NAMALWA (cell line): ENCODE measurements around the gene ATXN1.

Source experiments
- DNase-seq: peaks from one replicate; pipeline ENCODE4 v3.0.0-alpha.2; 2015; ENCODE audit warnings: low spot score

Gene ATXN1

GRCh38 chr6:16783509-16783908 is 22.2 kb upstream of the ATXN1 start:
- no peak for DNase-seq

DNA sequence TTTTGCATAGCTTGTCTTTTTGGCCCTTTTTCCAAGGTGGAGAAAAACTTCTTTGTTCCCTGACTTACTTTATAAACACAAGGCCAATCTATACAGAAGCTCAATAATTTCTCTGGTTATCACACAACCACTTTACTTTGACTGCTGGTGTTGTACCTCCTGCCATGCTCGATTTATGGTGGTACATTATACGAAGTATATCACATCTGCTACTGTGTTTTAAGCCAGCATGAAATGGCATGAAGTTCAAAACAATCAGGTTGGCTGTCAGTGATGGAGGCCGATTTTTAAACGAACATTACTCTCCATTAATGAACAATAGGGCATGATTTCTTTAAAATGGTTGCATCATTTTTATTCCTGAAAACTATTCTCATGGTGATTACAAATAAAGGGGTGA is 21.0 kb upstream of the ATXN1 start:
- no peak for DNase-seq

- DNase-seq = no peak
These were observed 20.3 kb upstream of the ATXN1 start for GRCh38 chr6:16781348-16782169.

DNA sequence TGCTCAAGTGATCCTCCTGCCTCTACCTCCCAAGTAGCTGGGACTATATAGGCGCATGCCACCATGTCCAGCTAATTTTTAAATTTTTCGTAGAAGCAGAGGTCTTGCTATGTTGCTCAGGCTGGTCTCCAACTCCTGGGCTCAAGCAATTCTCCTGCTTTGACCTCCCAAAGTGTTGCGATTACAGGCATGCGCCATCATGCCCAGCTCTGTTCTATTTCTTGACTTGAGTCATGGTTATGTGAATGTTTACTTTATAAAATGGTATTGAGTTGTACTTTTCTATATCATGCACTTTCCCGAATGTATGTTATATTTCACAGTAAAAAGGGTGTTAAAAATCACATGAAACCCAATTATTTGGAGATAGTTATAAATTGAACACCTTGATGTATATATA is 17.3 kb upstream of the ATXN1 start:
- no peak for DNase-seq

- no peak for DNase-seq
These were observed 16.5 kb upstream of the ATXN1 start for GRCh38 chr6:16777794-16778193.

GRCh38 chr6:16776394-16777017 is 15.2 kb upstream of the ATXN1 start:
- no peak for DNase-seq

- no peak for DNase-seq
These were observed 13.2 kb upstream of the ATXN1 start for GRCh38 chr6:16774437-16774836.

- DNase-seq = no peak
These were observed 12.1 kb upstream of the ATXN1 start for GRCh38 chr6:16773362-16773761.

- peak; percentile 84 for DNase-seq
These were observed 9.7 kb upstream of the ATXN1 start for GRCh38 chr6:16770701-16771569.

- no peak for DNase-seq
These were observed 8.7 kb upstream of the ATXN1 start for GRCh38 chr6:16769986-16770376.

- DNase-seq = peak; percentile 47
These were observed 8.1 kb upstream of the ATXN1 start for GRCh38 chr6:16769131-16769985.

DNA sequence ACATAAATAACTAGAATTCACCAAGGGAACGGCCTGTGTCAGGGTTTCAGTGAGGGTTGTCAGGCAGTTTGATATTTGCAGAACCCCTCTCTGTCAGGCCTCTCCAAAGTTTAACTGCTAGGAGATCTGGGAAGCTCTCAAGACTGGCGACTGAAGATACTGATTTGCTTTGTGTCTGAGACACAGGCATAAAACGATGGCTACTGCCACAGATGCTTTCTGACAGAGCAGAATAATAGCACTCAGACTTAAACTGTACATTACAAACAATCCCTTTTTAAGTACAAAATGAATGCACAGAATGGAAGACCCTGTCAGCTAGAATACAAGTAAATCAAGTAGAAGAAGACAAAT is 7.2 kb upstream of the ATXN1 start:
- no peak for DNase-seq

GRCh38 chr6:16767765-16768476 is 6.7 kb upstream of the ATXN1 start:
- DNase-seq = no peak

DNA sequence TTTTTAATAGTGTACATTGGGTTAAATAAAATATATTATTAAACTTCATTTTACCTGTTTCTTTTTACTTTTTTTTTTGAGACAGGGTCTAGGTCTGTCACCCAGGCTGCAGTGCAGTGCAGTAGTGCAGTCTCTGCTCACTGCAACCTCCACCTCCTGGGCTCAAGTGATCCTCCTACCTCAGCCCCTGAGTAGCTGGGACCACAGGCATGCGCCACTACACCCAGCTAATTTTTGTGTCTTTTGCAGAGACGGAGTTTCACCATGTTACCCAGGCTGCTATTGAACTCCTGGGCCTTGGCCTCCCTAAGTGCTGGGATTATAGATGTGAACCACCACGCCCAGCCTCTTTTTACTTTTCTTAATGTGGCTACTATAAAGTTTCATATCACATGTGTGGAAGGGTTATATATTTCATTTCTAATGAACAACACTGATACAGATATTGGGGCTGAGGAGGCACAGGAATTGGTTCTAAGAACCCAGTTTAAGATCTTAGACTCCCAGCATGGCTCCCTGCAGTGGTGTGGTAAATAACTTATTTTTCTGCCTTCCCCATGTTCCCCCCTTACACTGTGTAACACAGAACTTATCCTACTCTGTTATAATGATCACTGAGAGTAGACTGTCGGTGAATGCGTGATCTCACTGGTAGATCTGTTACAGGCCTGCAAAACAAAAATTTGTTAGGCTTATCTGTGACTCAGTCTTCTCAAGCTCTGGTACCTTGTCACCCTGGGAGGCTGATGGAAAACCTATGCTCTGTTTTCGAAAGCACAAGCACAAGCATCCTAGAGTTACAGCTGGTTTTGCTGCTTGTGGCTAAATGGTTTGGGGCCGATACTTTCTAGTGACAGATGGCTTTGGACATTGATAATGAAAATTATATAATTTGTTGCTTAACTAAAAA is 5.8 kb upstream of the ATXN1 start:
- no peak for DNase-seq

GRCh38 chr6:16766043-16766536 is 4.8 kb upstream of the ATXN1 start:
- no peak for DNase-seq

DNA sequence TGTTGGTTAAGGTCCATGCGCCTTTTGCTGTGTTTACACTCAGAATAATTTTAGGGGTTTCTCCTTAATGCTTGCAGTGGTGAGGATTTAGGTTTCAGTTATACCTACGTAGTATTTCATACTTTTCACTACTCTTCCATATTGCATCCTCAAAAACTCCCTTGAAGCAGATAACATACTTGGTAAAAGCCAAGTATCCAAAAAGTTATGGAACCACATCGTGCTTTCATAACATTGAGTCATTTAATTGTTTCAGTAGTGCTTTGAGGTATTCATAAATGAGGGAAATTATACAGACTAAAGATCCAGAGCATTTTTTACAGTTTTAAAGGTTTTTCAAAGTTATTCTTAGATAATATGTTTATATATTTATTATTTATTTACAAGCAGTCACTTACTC is 4.0 kb upstream of the ATXN1 start:
- DNase-seq = no peak

GRCh38 chr6:16764188-16764950 is 3.1 kb upstream of the ATXN1 start:
- peak; percentile 57 for DNase-seq

DNA sequence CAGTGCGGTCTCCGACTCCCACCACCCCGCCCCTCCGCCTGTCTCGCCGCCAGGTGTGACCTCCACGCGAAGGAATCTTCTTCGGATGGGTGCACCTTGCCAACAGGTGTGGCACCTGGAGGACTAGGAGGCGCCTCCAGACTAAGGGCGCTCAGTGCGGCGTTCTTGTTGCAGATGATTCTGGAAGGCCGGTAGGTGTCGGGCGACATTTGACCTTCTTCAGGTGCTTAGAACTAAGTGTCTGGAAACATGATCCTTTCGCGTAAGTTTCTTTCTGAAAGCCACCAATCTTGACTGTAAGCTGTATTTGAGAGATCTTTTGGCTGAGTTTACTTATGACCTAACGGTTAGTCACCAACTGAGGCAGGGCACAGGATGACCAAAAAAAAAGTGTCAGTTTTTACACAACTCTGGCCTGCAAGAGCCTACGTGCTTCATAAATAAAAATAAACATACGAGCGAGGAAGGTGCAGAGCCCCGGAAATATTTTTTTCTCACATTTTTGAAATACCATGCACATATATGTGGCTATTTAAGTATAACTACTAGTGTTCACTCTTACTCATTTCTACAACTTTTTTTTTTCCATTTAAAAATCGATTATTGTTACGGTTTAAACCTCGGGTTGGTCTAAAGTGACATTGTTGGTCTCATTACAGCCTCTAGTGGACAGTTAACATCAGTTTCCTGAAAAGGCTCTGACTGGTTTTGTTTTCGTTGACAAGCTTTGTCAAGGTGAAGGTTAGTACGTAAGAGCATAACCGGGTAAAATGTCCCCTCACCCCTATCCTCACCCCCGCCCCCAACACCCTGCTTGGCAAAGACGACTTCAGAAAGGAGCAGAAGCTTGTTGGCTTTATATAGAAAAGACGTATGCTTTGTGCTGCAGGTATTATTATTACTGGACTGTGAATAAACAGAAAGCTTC is 1.6 kb upstream of the ATXN1 start:
- peak; percentile 88 for DNase-seq
